ENCODE results near the gene KRTAP21-1.

DNA sequence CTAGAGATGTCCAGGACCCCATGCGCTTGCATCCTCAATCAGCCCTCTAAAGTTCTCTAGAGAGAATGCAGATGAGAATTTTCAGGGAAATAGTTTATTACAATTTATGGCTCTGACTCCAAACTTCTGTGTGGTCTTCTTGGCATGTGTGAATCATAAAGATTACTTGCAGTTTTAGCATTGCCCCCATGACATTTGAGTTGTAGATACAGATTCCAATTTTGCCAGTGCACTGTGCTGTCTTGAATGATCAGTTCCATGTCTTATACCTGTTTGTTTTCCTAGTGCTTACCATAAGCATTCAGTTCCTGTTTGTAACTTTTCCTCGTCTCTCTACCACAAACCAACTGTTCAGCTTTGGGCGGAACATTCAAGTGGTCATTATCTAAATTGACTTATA, 41.5 kb downstream of the KRTAP21-1 start:
- TF ChIP-seq CTCF (IDR thresholded peaks at IDR 0.05; ENCODE audit: insufficient read depth, low read depth, low read length) (no peak), EZH2 (IDR thresholded peaks at IDR 0.05; ENCODE audit: insufficient read depth, low read length) (no peak)

All from astrocyte (in vitro differentiated cells and primary cell).